ENCODE data around the gene CD300LF.

Gene CD300LF

GRCh38 chr17:74729368-74729767 lies 16.6 kb upstream of the CD300LF start:
- Mint-ChIP-seq H3K4me1 (ENCODE audit: low read depth) (peaks cover 17% of the 10 kb centered on the region), H3K9me3 (no peaks in the 10 kb centered on the region), H3K4me3 (no peak overlapping the region), H3K27ac (no peak overlapping the region), H3K36me3 (ENCODE audit: low read depth) (no peaks in the 10 kb centered on the region), H3K27me3 (no peaks in the 10 kb centered on the region)
- DNase-seq, result no peak

DNA sequence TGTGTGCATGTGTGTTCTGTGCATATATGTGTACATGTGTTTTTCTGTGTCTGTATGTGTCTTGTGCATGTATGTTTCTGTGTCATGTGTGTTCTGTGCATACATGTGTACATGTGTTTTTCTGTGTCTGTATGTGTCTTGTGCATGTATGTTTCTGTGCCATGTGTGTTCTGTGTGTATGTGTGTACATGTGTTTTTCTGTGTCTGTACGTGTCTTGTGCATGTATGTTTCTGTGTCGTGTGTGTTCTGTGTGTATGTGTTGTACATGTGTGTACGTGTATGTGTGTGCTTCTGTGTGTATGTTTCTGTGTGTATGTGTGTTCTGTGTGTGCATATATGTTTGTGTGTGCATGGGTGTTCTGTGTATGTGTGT lies 16.0 kb upstream of the CD300LF start:
- no peaks in the 10 kb centered on the region for H3K36me3 Mint-ChIP-seq (ENCODE audit: low read depth)
- H3K9me3 Mint-ChIP-seq, result no peaks in the 10 kb centered on the region
- no peak for DNase-seq
- peaks cover 18% of the 10 kb centered on the region for H3K4me1 Mint-ChIP-seq (ENCODE audit: low read depth)
- no peaks in the 10 kb centered on the region for H3K27me3 Mint-ChIP-seq
- H3K4me3 Mint-ChIP-seq, result no peak overlapping the region
- H3K27ac Mint-ChIP-seq, result no peak overlapping the region

- no peak for DNase-seq
- no peaks in the 10 kb centered on the region for H3K27me3 Mint-ChIP-seq
- H3K36me3 Mint-ChIP-seq (ENCODE audit: low read depth), result no peaks in the 10 kb centered on the region
- no peak overlapping the region for H3K27ac Mint-ChIP-seq
- no peak overlapping the region for H3K4me3 Mint-ChIP-seq
- H3K4me1 Mint-ChIP-seq (ENCODE audit: low read depth), result peaks cover 18% of the 10 kb centered on the region
- H3K9me3 Mint-ChIP-seq, result no peaks in the 10 kb centered on the region
Measured at GRCh38 chr17:74728033-74728701, 15.4 kb upstream of the CD300LF start.

DNA sequence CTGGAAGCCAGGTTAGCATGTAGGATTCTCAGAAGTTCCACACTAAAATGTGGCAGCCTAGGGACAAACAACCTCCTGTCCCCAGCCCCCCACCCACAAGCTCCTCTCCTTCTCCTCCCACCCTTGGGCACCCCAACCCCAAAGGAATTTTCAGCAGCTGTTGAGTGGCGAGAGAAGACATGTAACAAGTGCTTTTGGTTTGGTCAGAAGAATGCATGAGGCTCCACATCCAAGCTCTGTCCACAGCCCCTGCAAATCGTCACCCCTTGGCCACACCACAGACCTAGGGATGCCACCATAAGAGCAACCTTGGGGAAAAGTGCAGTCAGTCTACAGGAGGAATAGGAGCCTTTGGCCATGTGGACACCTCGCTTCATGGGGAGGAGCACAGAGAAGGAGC lies 12.4 kb upstream of the CD300LF start:
- Mint-ChIP-seq H3K9me3 (no peaks in the 10 kb centered on the region), H3K4me3 (no peak overlapping the region), H3K36me3 (ENCODE audit: low read depth) (no peaks in the 10 kb centered on the region), H3K27ac (no peak overlapping the region), H3K27me3 (no peaks in the 10 kb centered on the region), H3K4me1 (ENCODE audit: low read depth) (peaks cover 4% of the 10 kb centered on the region)
- no peak for DNase-seq

- no peak for DNase-seq
- H3K36me3 Mint-ChIP-seq (ENCODE audit: low read depth), result no peaks in the 10 kb centered on the region
- H3K4me3 Mint-ChIP-seq, result no peak overlapping the region
- H3K27me3 Mint-ChIP-seq, result no peaks in the 10 kb centered on the region
- H3K27ac Mint-ChIP-seq, result no peak overlapping the region
- H3K4me1 Mint-ChIP-seq (ENCODE audit: low read depth), result peaks cover 1% of the 10 kb centered on the region
- H3K9me3 Mint-ChIP-seq, result no peaks in the 10 kb centered on the region
Measured at GRCh38 chr17:74723891-74724290, 11.2 kb upstream of the CD300LF start.

DNA sequence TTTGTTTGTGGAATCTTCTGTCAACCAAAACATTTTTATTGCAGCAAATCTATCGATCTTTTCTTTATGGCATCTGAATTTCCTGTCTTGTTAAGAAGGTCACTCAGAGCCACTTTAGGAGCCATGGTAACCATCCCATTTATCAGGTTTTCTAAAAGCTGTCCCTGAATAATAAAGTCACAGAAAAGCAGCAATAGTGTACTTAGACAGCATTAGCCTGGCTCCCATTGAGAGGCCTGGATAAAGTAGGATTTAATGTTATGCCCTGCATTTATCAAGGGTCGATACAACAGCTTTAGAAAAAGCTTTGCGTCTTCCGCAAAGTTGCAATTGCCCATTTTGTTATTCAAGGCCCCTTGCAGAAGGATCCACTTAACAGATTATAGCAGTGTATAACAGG lies 10.1 kb upstream of the CD300LF start:
- Mint-ChIP-seq H3K4me1 (ENCODE audit: low read depth) (peaks cover 1% of the 10 kb centered on the region), H3K4me3 (no peak overlapping the region), H3K27ac (no peak overlapping the region), H3K36me3 (ENCODE audit: low read depth) (no peaks in the 10 kb centered on the region), H3K27me3 (no peaks in the 10 kb centered on the region), H3K9me3 (no peaks in the 10 kb centered on the region)
- no peak for DNase-seq

DNA sequence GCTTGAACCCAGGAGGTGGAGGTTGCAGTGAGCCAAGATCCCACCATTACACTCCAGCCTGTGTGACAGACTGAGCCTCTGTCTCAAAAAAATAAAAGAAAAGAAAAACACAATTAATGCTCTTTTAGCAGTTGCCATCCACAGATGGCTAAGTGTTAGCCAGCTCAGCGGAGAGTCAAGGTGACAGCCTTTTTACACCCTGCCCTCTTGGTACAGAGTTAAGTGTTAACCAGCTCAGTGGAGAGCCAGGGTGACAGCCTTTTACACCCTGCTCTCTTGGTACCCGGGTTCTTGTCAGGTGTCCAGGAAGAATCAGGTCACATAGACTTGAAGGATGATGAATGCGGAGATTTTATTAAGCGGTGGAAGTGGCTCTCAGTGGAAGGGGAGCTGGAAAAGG lies 7.8 kb upstream of the CD300LF start:
- DNase-seq, result no peak
- H3K4me3 Mint-ChIP-seq, result no peak overlapping the region
- no peak overlapping the region for H3K27ac Mint-ChIP-seq
- no peaks in the 10 kb centered on the region for H3K36me3 Mint-ChIP-seq (ENCODE audit: low read depth)
- H3K9me3 Mint-ChIP-seq, result no peaks in the 10 kb centered on the region
- no peaks in the 10 kb centered on the region for H3K27me3 Mint-ChIP-seq
- peaks cover 1% of the 10 kb centered on the region for H3K4me1 Mint-ChIP-seq (ENCODE audit: low read depth)

DNA sequence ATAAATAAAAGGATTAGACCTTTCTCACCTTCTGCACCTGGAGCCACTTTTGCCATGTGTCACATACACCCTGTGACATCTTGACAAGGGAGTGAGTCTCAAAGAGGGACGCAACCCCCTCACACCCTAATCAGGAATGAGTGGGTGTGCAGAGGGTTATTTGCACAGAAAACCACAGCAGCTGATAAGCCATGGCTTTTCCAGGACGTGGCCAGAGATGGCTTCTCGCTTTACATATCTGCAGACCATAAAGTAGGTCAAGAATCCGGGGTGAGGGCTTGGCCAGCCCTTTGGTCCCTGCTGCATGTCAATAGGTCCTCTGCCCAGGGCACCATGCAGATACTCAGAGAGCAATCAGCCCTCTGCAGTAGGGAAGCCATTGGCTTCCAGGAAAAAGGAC lies 2.4 kb upstream of the CD300LF start:
- Mint-ChIP-seq H3K27ac (no peak overlapping the region), H3K4me3 (no peak overlapping the region), H3K36me3 (ENCODE audit: low read depth) (no peaks in the 10 kb centered on the region), H3K9me3 (no peaks in the 10 kb centered on the region), H3K4me1 (ENCODE audit: low read depth) (peaks cover 10% of the 10 kb centered on the region), H3K27me3 (peaks cover 11% of the 10 kb centered on the region)
- DNase-seq, result no peak

DNA sequence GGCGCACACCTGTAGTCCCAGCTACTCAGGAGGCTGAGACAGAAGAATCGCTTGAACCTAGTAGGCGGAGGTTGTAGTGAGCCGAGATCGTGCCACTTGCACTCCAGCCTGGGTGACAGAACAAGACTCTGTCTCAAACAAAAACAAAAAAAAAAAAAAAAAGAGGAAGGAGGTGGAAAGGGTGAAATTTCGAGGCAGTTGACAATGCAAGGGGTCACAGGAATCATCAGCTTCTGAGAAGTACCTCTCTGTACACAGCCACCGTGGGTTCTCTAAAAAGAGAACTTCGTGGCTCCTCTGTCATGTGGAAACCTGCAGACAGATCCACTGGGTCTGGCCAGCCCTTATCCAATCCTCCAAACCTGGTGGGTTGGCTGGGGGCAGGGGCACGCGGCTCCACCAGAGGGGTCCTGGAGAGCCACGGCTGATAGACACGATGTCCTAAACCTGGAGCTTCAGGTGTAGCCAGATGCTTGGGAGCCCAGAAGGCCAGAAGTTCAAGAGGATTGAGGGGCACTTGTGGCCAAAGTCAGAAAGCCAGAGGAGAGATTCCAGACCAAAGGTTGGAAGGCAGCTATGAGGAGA lies 540 bp upstream of the CD300LF start:
- H3K9me3 Mint-ChIP-seq, result no peaks in the 10 kb centered on the region
- DNase-seq, result no peak
- no peak overlapping the region for H3K27ac Mint-ChIP-seq
- peaks cover 11% of the 10 kb centered on the region for H3K27me3 Mint-ChIP-seq
- H3K4me3 Mint-ChIP-seq, result no peak overlapping the region
- peaks cover 10% of the 10 kb centered on the region for H3K4me1 Mint-ChIP-seq (ENCODE audit: low read depth)
- no peaks in the 10 kb centered on the region for H3K36me3 Mint-ChIP-seq (ENCODE audit: low read depth)

DNA sequence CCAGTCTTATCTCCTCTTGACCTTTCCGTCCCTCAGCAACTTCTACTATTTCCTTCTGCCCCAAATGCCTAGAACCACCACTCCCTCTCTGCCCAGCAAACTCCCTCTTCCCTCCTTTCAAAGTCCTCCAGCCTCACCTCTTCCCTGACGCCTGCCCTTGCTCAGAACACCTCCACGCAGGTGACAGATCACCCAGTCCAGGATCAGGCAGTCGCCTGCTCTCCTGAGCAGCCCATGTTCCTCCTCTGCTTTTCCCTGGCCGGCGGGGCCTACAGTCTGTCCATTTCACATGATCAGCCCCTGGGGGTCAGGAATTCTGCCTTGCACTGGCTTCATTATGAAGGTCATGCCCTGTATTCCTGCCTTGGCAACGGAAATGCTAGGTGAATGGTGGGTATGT lies 422 bp downstream of the CD300LF start:
- Mint-ChIP-seq H3K9me3 (no peaks in the 10 kb centered on the region), H3K4me1 (ENCODE audit: low read depth) (peaks cover 10% of the 10 kb centered on the region), H3K27me3 (peaks cover 11% of the 10 kb centered on the region), H3K4me3 (no peak overlapping the region), H3K36me3 (ENCODE audit: low read depth) (no peaks in the 10 kb centered on the region), H3K27ac (no peak overlapping the region)
- DNase-seq, result no peak

DNA sequence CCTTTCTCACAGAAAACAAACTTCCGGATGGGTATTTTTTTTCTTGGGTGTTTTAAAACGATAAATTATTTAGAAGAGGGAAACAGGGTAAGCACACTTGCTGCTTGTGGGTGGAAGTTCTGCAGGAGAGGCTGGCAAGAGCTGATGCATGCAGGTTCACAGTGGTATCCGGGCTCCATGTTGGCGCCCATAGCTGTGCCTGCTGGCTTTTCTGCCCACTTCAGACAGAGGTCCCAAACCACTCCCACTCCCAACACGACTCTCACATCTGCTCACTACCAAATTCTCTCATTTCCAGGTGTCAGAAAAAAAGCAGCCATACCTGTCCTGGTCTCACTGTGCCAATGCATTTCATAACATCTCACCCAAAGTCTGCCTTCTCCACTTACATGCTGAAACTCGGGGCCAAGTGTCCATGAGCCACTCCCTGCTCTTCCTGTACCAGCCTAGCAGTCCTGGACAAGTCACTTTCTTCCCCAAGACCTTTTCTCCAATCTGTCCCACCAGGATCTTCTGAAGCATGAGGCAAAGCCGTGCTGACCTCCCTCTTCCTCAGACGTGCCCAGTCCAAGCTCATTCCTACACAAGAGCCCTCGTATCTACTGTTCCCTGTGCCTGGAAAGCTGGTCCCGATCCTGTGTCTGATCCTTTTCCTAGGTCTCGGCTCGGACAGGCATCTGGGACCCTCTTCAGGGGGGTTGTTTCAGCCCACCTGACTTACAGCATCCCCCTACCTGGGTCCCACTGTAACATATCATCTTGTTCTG lies 1.5 kb downstream of the CD300LF start:
- peaks cover 10% of the 10 kb centered on the region for H3K4me1 Mint-ChIP-seq (ENCODE audit: low read depth)
- no peak overlapping the region for H3K27ac Mint-ChIP-seq
- no peaks in the 10 kb centered on the region for H3K36me3 Mint-ChIP-seq (ENCODE audit: low read depth)
- H3K27me3 Mint-ChIP-seq, result peaks cover 11% of the 10 kb centered on the region
- no peak for DNase-seq
- no peak overlapping the region for H3K4me3 Mint-ChIP-seq
- no peaks in the 10 kb centered on the region for H3K9me3 Mint-ChIP-seq

GRCh38 chr17:74704544-74704943 lies 8.2 kb downstream of the CD300LF start:
- DNase-seq, result no peak
- no peak overlapping the region for H3K27ac Mint-ChIP-seq
- H3K4me1 Mint-ChIP-seq (ENCODE audit: low read depth), result no peaks in the 10 kb centered on the region
- no peaks in the 10 kb centered on the region for H3K36me3 Mint-ChIP-seq (ENCODE audit: low read depth)
- no peaks in the 10 kb centered on the region for H3K9me3 Mint-ChIP-seq
- H3K27me3 Mint-ChIP-seq, result no peaks in the 10 kb centered on the region
- no peak overlapping the region for H3K4me3 Mint-ChIP-seq

DNA sequence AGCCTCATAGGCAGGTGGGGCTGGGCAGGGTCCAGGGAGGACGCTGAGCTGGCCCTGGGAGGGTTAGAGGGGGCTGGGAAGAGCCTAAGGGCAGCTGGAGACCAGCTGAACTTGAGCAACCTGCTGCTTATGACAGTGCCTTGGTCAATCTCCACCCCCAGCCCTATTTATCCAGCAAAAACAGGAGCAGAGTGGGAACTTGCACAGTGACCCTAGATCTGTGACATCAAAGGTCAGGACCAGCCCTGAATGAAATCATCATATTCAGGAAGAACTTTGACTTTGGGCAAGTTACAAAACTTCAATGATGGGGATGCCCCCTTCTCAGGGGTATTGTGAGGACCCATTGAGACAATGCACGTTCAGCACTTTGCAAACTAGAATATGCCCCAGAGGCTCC lies 9.4 kb downstream of the CD300LF start:
- H3K27ac Mint-ChIP-seq, result no peak overlapping the region
- no peak overlapping the region for H3K4me3 Mint-ChIP-seq
- H3K9me3 Mint-ChIP-seq, result no peaks in the 10 kb centered on the region
- H3K36me3 Mint-ChIP-seq (ENCODE audit: low read depth), result no peaks in the 10 kb centered on the region
- H3K27me3 Mint-ChIP-seq, result no peaks in the 10 kb centered on the region
- H3K4me1 Mint-ChIP-seq (ENCODE audit: low read depth), result no peaks in the 10 kb centered on the region
- no peak for DNase-seq

DNA sequence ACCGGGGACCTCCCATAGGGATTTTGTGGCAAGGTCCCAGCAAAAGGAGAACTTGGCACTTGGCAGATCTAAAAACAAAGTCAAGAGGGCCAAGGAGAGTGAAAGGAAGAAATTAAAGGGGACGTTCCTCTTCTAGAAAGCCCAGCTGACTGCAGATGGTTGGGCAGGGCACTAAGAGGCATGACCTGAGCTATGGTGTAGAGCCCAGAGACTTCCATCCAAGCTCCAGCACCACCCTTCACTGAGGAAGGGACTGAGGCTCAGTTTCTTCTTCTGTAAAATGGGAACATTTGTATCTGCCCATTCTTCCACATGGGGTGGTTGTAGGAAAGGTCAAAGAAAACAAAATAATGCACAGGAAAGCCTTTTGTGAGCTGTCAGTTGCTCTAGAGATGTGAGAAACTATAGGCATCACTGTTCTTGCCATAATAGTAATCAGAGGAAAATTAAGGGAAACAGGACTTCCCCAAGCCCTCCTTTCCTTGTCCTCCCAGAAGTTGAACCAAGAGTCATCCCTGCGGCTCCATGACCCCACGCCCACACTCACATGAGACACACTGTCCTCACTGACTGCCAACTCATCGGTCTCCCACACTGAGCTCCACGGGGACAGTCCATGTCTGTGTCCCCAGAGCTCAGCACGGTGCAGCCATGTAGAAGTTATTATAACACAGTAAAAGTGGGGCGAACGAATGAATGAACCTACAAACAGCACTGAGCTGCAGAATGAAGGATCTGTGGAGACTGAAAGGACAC lies 10.4 kb downstream of the CD300LF start:
- Mint-ChIP-seq H3K4me3 (no peak overlapping the region), H3K9me3 (no peaks in the 10 kb centered on the region), H3K36me3 (ENCODE audit: low read depth) (no peaks in the 10 kb centered on the region), H3K27me3 (no peaks in the 10 kb centered on the region), H3K27ac (no peak overlapping the region), H3K4me1 (ENCODE audit: low read depth) (no peaks in the 10 kb centered on the region)
- no peak for DNase-seq

DNA sequence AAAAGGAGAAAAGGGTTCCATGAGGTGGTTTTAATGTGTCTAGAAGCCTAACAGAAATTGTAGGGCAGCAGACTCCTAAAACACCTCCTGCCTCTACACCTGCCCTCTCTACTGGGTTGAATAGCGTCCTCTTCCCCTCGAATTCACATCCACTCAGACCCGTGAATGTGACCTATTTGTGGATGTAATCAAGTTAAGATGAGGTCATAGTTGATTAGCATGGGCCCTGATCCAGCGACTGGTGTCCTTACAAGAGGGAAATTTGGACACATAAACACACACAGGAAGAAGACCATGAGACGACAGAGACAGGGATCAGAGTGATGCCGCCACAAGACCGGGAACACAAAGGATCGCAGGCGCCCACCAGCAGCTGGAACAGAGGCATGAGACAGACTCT lies 13.5 kb downstream of the CD300LF start:
- Mint-ChIP-seq H3K27ac (no peak overlapping the region), H3K9me3 (no peaks in the 10 kb centered on the region), H3K4me3 (no peak overlapping the region), H3K4me1 (ENCODE audit: low read depth) (no peaks in the 10 kb centered on the region), H3K27me3 (no peaks in the 10 kb centered on the region), H3K36me3 (ENCODE audit: low read depth) (no peaks in the 10 kb centered on the region)
- no peak for DNase-seq

All from activated T-cell treated with anti-CD3 and anti-CD28 coated beads, Interleukin-2, amount 50 U/mL, for 24 hours (primary cell).